ENCODE results near the gene GRIK3.

DNA sequence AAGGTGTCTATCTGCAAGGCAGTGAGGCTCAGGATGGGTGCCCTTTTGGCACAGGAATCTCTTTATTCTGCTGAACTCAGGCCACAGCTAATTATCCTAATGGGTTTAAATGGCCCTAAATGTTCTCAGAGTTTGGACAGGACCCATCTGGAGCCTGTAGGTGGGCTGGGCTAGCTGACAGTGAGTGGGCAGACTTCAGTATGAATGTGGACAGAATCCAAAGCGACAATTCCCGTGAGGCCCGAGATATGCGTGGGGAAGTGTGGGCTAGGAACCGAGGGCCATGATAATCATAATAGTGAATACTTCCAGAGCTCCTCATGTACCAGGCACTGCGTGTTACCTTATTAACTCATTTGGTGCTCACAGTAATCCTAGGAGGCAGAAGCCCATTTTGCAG lies 165.3 kb downstream of the GRIK3 start:
- TF ChIP-seq, protein P1, sequence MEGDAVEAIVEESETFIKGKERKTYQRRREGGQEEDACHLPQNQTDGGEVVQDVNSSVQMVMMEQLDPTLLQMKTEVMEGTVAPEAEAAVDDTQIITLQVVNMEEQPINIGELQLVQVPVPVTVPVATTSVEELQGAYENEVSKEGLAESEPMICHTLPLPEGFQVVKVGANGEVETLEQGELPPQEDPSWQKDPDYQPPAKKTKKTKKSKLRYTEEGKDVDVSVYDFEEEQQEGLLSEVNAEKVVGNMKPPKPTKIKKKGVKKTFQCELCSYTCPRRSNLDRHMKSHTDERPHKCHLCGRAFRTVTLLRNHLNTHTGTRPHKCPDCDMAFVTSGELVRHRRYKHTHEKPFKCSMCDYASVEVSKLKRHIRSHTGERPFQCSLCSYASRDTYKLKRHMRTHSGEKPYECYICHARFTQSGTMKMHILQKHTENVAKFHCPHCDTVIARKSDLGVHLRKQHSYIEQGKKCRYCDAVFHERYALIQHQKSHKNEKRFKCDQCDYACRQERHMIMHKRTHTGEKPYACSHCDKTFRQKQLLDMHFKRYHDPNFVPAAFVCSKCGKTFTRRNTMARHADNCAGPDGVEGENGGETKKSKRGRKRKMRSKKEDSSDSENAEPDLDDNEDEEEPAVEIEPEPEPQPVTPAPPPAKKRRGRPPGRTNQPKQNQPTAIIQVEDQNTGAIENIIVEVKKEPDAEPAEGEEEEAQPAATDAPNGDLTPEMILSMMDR (conservative IDR thresholded peaks at IDR 0.05 in 1 of 2, IDR thresholded peaks at IDR 0.05 in 1 of 2; ENCODE audit: extremely low read depth in 1 of 2, insufficient read depth in 1 of 2, low read depth in 1 of 2, low read length in 2 of 2) = no peak
- no peak for TF ChIP-seq EZH2 (IDR thresholded peaks at IDR 0.05; ENCODE audit: borderline replicate concordance, low read length)
